Measurements from ENCODE around the gene PLPP3.
A peak's percentile ranks its signal among the peaks of the same experiment; 100 is the strongest.

PLPP3 gene

GRCh38 chr1:56539520-56539931 lies 39.8 kb downstream of the PLPP3 start:
- no peak overlapping the region for H3K4me3 ChIP-seq (ENCODE audit: low read length)
- no peak for TF ChIP-seq CTCF (IDR thresholded peaks at IDR 0.05; ENCODE audit: insufficient read depth, low read depth, low read length, missing control alignments)
- no peak for DNase-seq (ENCODE audit: low read depth)

GRCh38 chr1:56538532-56538931 lies 40.8 kb downstream of the PLPP3 start:
- DNase-seq (ENCODE audit: low read depth): no peak
- no peak for TF ChIP-seq CTCF (IDR thresholded peaks at IDR 0.05; ENCODE audit: insufficient read depth, low read depth, low read length, missing control alignments)

GRCh38 chr1:56537660-56538059 lies 41.7 kb downstream of the PLPP3 start:
- no peak overlapping the region for H3K4me3 ChIP-seq (ENCODE audit: low read length)
- no peak for TF ChIP-seq CTCF (IDR thresholded peaks at IDR 0.05; ENCODE audit: insufficient read depth, low read depth, low read length, missing control alignments)
- DNase-seq (ENCODE audit: low read depth): no peak

More at GRCh38 chr1:56538532-56538931, 40.8 kb downstream of the PLPP3 start:
- no peak overlapping the region for H3K4me3 ChIP-seq (ENCODE audit: low read length)

GRCh38 chr1:56535939-56536338 lies 43.4 kb downstream of the PLPP3 start:
- TF ChIP-seq CTCF (IDR thresholded peaks at IDR 0.05; ENCODE audit: insufficient read depth, low read depth, low read length, missing control alignments): no peak
- no peak for DNase-seq (ENCODE audit: low read depth)
- H3K4me3 ChIP-seq (ENCODE audit: low read length): no peak overlapping the region

- DNase-seq (ENCODE audit: low read depth): no peak
- no peak for TF ChIP-seq CTCF (IDR thresholded peaks at IDR 0.05; ENCODE audit: insufficient read depth, low read depth, low read length, missing control alignments)
- no peak overlapping the region for H3K4me3 ChIP-seq (ENCODE audit: low read length)
Observed at GRCh38 chr1:56535362-56535761, 44.0 kb downstream of the PLPP3 start.

- no peak for DNase-seq (ENCODE audit: low read depth)
- TF ChIP-seq CTCF (IDR thresholded peaks at IDR 0.05; ENCODE audit: insufficient read depth, low read depth, low read length, missing control alignments): no peak
Observed at GRCh38 chr1:56534130-56534651, 45.2 kb downstream of the PLPP3 start.

GRCh38 chr1:56533621-56534020 lies 45.7 kb downstream of the PLPP3 start:
- no peak for TF ChIP-seq CTCF (IDR thresholded peaks at IDR 0.05; ENCODE audit: insufficient read depth, low read depth, low read length, missing control alignments)
- peak; percentile 89 for DNase-seq (ENCODE audit: low read depth)
- no peak overlapping the region for H3K4me3 ChIP-seq (ENCODE audit: low read length)

More at GRCh38 chr1:56534130-56534651, 45.2 kb downstream of the PLPP3 start:
- no peak overlapping the region for H3K4me3 ChIP-seq (ENCODE audit: low read length)

All from epithelial cell of esophagus (primary cell).